HFF-Myc (cell line): ENCODE data around the gene CTNNA2.
A peak's percentile ranks its signal among the peaks of the same experiment; 100 is the strongest.

Experiments
- DNase-seq: peaks from one replicate; pipeline ENCODE4 v3.0.0-alpha.2; 2011; ENCODE audit warnings: low read depth; ENCODE audit errors: extremely low read depth
- H3K4me3 ChIP-seq: replicated peaks from 2 replicates; pipeline ENCODE4 v1.5.1; 2011; ENCODE audit warnings: low read depth, mild to moderate bottlenecking, control low read depth, low read length
- TF ChIP-seq, protein P1 (sequence below): IDR thresholded peaks from 2 replicates; pipeline ENCODE4 v1.5.1; 2012; ENCODE audit warnings: mild to moderate bottlenecking, low read depth, low read length, control low read depth; ENCODE audit errors: missing control alignments

Gene CTNNA2

GRCh38 chr2:80312282-80312839 is 799.5 kb downstream of the CTNNA2 start:
- TF ChIP-seq, protein P1, sequence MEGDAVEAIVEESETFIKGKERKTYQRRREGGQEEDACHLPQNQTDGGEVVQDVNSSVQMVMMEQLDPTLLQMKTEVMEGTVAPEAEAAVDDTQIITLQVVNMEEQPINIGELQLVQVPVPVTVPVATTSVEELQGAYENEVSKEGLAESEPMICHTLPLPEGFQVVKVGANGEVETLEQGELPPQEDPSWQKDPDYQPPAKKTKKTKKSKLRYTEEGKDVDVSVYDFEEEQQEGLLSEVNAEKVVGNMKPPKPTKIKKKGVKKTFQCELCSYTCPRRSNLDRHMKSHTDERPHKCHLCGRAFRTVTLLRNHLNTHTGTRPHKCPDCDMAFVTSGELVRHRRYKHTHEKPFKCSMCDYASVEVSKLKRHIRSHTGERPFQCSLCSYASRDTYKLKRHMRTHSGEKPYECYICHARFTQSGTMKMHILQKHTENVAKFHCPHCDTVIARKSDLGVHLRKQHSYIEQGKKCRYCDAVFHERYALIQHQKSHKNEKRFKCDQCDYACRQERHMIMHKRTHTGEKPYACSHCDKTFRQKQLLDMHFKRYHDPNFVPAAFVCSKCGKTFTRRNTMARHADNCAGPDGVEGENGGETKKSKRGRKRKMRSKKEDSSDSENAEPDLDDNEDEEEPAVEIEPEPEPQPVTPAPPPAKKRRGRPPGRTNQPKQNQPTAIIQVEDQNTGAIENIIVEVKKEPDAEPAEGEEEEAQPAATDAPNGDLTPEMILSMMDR: no peak
- no peak for DNase-seq
- H3K4me3 ChIP-seq: no peak overlapping the region

GRCh38 chr2:80322311-80322920 is 809.6 kb downstream of the CTNNA2 start:
- TF ChIP-seq, protein P1: no peak
- no peak for DNase-seq
- no peak overlapping the region for H3K4me3 ChIP-seq

DNA sequence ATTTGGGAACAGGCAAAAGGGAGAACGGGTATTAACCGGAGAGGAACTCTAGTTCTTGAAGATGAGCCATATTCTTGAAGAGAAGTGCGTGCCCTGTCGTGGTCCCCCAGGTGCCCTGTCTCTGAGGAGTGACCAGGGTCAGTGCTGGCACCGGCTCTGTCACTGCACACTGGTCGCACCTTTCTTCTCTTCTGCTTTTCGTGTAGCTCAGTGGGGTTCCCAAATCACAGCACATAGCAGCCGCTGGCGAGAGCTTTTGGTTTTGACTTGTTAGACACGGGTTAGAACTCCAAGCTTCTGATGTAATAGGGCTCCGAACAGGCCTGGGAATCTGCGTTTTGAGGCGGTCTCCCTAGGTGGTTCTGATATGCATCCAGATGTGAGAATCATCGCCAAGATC is 810.1 kb downstream of the CTNNA2 start:
- no peak overlapping the region for H3K4me3 ChIP-seq
- TF ChIP-seq, protein P1: no peak
- no peak for DNase-seq

DNA sequence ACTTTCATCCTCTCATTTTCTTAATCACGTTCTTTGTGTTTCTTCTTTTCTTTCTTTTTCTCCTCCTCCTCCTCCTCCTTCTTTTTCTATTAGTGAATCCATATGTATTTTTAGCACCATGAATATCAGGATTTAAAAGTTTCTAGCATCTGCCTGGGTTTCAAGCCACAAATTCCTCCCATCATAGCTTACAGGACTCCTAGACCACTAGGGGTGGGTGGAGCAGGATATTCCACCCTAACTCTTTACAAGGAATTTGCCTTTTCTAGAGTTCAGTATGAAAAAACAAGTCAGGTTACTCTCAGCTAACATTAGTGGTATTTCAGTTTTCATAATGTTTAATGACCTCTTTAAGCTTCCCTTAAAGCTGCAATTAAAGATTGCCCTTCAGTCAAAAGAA is 810.8 kb downstream of the CTNNA2 start:
- no peak overlapping the region for H3K4me3 ChIP-seq
- no peak for DNase-seq
- TF ChIP-seq, protein P1: no peak

GRCh38 chr2:80324525-80324924 is 811.7 kb downstream of the CTNNA2 start:
- no peak for DNase-seq
- TF ChIP-seq, protein P1: no peak
- H3K4me3 ChIP-seq: no peak overlapping the region

DNA sequence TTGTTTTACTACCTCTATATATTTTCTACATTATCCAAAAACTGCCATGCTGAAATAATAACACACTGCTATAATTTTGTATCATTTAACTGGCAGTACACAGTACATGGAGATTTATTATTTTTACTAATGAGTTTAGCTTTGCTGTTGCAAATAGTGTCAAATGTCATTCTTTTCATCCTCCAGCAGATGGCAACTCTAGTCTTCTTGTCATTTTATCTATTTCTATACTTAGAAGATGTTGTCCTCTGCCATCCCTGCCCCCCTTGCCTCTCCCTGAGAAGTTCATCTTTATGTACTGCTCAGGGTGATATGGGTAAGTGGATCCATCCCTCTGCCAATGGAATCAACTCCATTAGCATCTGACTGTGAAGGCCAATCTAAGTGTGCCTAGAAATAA is 813.4 kb downstream of the CTNNA2 start:
- H3K4me3 ChIP-seq: no peak overlapping the region
- DNase-seq: peak; percentile 2
- TF ChIP-seq, protein P1: peak; percentile 28

DNA sequence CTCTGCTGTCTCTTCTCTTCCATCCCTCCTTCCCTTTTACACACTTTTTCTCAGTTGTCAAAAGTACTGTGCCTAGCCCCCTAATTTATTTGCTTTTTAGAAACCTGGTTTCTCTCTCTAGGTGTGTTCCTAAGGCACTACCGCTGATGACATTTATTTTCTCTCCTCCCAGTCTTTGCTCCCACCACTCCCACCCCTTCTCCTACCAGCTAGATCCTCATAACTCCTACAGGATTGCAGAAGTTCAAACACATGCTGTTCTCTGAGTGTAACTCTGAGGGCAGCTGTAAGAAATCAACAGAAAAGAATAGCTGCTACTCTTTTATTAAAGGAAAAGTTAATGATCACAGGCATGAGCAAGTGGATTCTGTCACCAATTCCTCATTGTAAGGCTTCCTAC is 814.0 kb downstream of the CTNNA2 start:
- TF ChIP-seq, protein P1: no peak
- DNase-seq: no peak
- no peak overlapping the region for H3K4me3 ChIP-seq
